Glomerular endothelial cell (primary cell): ENCODE measurements around the gene TMEM139. TPM values are rescaled to one million over a fixed set of nuclear protein-coding genes. Genes with fewer than 3 reads are reported as not detected.

Source experiments
- DNase-seq: peaks from one replicate; pipeline ENCODE4 v3.0.0-alpha.2; 2011; ENCODE audit warnings: low read depth, low spot score; ENCODE audit errors: extremely low read depth
- total RNA-seq: library from RNA; depleted of rRNA; stranded (reverse); fragments of >200 nt; gene quantifications from 2 replicates; pipeline ENCODE4 v1.2.3, GENCODE V29; 2015

Gene TMEM139
- total RNA-seq = 0.82 and 1.1 TPM in 2 replicates

- no peak for DNase-seq
These were observed at the start of gene TMEM139 for GRCh38 chr7:143284591-143285469. TSS of gene TMEM139 (plus strand) at chr7:143284958. CDS start at chr7:143285958, 1,000 bp downstream.

GRCh38 chr7:143235561-143235960 lies 49.2 kb upstream of the TMEM139 start:
- no peak for DNase-seq

GRCh38 chr7:143236408-143236990 lies 48.3 kb upstream of the TMEM139 start:
- DNase-seq = no peak

- no peak for DNase-seq
These were observed 47.4 kb upstream of the TMEM139 start for GRCh38 chr7:143237366-143237765.

- no peak for DNase-seq
These were observed 46.3 kb upstream of the TMEM139 start for GRCh38 chr7:143238289-143238980.

- DNase-seq = no peak
These were observed 44.9 kb upstream of the TMEM139 start for GRCh38 chr7:143239813-143240212.

- DNase-seq = peak; percentile 61
These were observed 44.2 kb upstream of the TMEM139 start for GRCh38 chr7:143240291-143241168.

- DNase-seq = no peak
These were observed 42.5 kb upstream of the TMEM139 start for GRCh38 chr7:143242306-143242705.

- DNase-seq = no peak
These were observed 41.6 kb upstream of the TMEM139 start for GRCh38 chr7:143243111-143243510.

- DNase-seq = no peak
These were observed 41.1 kb upstream of the TMEM139 start for GRCh38 chr7:143243614-143244013.

- DNase-seq = no peak
These were observed 40.4 kb upstream of the TMEM139 start for GRCh38 chr7:143244321-143244720.

GRCh38 chr7:143245123-143245522 lies 39.6 kb upstream of the TMEM139 start:
- DNase-seq = no peak

- no peak for DNase-seq
These were observed 37.4 kb upstream of the TMEM139 start for GRCh38 chr7:143247372-143247771.

GRCh38 chr7:143248761-143249354 lies 35.9 kb upstream of the TMEM139 start:
- DNase-seq = no peak

- no peak for DNase-seq
These were observed 34.6 kb upstream of the TMEM139 start for GRCh38 chr7:143250199-143250598.

- DNase-seq = no peak
These were observed 33.9 kb upstream of the TMEM139 start for GRCh38 chr7:143250822-143251221.

- DNase-seq = no peak
These were observed 32.8 kb upstream of the TMEM139 start for GRCh38 chr7:143252006-143252405.

GRCh38 chr7:143255564-143255963 lies 29.2 kb upstream of the TMEM139 start:
- DNase-seq = no peak

- no peak for DNase-seq
These were observed 28.4 kb upstream of the TMEM139 start for GRCh38 chr7:143256325-143256724.

GRCh38 chr7:143256932-143257331 lies 27.8 kb upstream of the TMEM139 start:
- DNase-seq = no peak
